ENCODE data around the gene BAAT. TPM values are rescaled to one million over a fixed set of nuclear protein-coding genes. Genes with fewer than 3 reads are reported as not detected.
A peak's percentile ranks its signal among the peaks of the same experiment; 100 is the strongest.

BAAT gene
- total and polyA plus RNA-seq, 2 of the 13 experiments (the other 11 are each of a cell fraction or from before 2014, with no cell fraction given), result 0.71 to 7.9 TPM

DNA sequence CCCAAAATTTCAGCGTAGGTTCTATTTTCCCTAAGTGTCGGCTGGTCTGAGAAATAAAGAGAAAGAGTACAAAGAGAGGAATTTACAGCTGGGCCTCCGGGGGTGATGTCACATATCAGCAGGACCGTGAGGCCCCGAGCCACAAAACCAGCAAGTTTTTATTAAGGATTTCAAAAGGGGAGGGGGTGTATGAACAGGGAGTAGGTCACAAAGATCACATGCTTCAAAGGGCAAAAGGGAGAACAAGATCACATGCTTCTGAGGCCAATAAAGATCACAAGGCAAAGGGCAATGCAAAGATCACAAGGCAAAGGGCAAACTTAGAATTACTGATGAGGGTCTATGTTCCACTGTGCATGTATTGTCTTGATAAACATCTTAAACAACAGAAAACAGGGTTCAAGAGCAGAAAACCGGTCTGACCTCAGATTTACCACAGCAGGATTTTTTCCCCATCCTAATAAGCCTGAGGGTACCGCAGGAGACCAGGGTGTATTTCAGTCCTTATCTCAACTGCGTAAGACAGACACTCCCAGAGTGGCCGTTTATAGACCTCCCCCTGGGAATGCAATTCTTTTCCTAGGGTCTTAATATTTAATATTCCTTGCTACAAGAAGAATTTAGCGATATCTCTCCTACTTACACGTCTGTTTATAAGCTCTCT lies at the start of gene BAAT (continued):
- TF ChIP-seq SALL2 (CRISPR knock-in tag; IDR thresholded peaks at IDR 0.05), result 0 out of 2 replicates have a peak, but pooled peaks have one; percentile 52
- 0 out of 2 replicates have a peak, but pooled peaks have one; percentile 22 for TF ChIP-seq TOPORS (CRISPR knock-in tag; IDR thresholded peaks at IDR 0.05)
- TF ChIP-seq ZNF777 (CRISPR knock-in tag; IDR thresholded peaks at IDR 0.05), result 0 out of 2 replicates have a peak, but pooled peaks have one; percentile 27
- TF ChIP-seq THAP11 (CRISPR knock-in tag; IDR thresholded peaks at IDR 0.05), result 0 out of 2 replicates have a peak, but pooled peaks have one; percentile 14
- TF ChIP-seq, protein P1, sequence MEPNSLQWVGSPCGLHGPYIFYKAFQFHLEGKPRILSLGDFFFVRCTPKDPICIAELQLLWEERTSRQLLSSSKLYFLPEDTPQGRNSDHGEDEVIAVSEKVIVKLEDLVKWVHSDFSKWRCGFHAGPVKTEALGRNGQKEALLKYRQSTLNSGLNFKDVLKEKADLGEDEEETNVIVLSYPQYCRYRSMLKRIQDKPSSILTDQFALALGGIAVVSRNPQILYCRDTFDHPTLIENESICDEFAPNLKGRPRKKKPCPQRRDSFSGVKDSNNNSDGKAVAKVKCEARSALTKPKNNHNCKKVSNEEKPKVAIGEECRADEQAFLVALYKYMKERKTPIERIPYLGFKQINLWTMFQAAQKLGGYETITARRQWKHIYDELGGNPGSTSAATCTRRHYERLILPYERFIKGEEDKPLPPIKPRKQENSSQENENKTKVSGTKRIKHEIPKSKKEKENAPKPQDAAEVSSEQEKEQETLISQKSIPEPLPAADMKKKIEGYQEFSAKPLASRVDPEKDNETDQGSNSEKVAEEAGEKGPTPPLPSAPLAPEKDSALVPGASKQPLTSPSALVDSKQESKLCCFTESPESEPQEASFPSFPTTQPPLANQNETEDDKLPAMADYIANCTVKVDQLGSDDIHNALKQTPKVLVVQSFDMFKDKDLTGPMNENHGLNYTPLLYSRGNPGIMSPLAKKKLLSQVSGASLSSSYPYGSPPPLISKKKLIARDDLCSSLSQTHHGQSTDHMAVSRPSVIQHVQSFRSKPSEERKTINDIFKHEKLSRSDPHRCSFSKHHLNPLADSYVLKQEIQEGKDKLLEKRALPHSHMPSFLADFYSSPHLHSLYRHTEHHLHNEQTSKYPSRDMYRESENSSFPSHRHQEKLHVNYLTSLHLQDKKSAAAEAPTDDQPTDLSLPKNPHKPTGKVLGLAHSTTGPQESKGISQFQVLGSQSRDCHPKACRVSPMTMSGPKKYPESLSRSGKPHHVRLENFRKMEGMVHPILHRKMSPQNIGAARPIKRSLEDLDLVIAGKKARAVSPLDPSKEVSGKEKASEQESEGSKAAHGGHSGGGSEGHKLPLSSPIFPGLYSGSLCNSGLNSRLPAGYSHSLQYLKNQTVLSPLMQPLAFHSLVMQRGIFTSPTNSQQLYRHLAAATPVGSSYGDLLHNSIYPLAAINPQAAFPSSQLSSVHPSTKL (CRISPR knock-in tag; IDR thresholded peaks at IDR 0.05), result peak; percentile 65
- peak; percentile 41; the same call in 1 of the 2 replicates for TF ChIP-seq ESRRA (CRISPR knock-in tag; IDR thresholded peaks at IDR 0.05; ENCODE audit: low read depth)
- TF ChIP-seq, protein P2, sequence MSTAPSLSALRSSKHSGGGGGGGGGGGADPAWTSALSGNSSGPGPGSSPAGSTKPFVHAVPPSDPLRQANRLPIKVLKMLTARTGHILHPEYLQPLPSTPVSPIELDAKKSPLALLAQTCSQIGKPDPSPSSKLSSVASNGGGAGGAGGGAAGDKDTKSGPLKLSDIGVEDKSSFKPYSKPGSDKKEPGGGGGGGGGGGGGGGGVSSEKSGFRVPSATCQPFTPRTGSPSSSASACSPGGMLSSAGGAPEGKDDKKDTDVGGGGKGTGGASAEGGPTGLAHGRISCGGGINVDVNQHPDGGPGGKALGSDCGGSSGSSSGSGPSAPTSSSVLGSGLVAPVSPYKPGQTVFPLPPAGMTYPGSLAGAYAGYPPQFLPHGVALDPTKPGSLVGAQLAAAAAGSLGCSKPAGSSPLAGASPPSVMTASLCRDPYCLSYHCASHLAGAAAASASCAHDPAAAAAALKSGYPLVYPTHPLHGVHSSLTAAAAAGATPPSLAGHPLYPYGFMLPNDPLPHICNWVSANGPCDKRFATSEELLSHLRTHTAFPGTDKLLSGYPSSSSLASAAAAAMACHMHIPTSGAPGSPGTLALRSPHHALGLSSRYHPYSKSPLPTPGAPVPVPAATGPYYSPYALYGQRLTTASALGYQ (CRISPR knock-in tag; IDR thresholded peaks at IDR 0.05), result peak; percentile 57; the same call in 1 of the 2 replicates
- TF ChIP-seq, protein P3, sequence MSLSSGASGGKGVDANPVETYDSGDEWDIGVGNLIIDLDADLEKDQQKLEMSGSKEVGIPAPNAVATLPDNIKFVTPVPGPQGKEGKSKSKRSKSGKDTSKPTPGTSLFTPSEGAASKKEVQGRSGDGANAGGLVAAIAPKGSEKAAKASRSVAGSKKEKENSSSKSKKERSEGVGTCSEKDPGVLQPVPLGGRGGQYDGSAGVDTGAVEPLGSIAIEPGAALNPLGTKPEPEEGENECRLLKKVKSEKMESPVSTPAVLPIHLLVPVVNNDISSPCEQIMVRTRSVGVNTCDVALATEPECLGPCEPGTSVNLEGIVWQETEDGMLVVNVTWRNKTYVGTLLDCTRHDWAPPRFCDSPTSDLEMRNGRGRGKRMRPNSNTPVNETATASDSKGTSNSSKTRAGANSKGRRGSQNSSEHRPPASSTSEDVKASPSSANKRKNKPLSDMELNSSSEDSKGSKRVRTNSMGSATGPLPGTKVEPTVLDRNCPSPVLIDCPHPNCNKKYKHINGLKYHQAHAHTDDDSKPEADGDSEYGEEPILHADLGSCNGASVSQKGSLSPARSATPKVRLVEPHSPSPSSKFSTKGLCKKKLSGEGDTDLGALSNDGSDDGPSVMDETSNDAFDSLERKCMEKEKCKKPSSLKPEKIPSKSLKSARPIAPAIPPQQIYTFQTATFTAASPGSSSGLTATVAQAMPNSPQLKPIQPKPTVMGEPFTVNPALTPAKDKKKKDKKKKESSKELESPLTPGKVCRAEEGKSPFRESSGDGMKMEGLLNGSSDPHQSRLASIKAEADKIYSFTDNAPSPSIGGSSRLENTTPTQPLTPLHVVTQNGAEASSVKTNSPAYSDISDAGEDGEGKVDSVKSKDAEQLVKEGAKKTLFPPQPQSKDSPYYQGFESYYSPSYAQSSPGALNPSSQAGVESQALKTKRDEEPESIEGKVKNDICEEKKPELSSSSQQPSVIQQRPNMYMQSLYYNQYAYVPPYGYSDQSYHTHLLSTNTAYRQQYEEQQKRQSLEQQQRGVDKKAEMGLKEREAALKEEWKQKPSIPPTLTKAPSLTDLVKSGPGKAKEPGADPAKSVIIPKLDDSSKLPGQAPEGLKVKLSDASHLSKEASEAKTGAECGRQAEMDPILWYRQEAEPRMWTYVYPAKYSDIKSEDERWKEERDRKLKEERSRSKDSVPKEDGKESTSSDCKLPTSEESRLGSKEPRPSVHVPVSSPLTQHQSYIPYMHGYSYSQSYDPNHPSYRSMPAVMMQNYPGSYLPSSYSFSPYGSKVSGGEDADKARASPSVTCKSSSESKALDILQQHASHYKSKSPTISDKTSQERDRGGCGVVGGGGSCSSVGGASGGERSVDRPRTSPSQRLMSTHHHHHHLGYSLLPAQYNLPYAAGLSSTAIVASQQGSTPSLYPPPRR (CRISPR knock-in tag; IDR thresholded peaks at IDR 0.05; ENCODE audit: borderline replicate concordance), result 0 out of 2 replicates have a peak, but pooled peaks have one; percentile 18
- peak; percentile 39; the same call in 1 of the 2 replicates for TF ChIP-seq ZNF331 (CRISPR knock-in tag; IDR thresholded peaks at IDR 0.05)
- TF ChIP-seq, protein P4, sequence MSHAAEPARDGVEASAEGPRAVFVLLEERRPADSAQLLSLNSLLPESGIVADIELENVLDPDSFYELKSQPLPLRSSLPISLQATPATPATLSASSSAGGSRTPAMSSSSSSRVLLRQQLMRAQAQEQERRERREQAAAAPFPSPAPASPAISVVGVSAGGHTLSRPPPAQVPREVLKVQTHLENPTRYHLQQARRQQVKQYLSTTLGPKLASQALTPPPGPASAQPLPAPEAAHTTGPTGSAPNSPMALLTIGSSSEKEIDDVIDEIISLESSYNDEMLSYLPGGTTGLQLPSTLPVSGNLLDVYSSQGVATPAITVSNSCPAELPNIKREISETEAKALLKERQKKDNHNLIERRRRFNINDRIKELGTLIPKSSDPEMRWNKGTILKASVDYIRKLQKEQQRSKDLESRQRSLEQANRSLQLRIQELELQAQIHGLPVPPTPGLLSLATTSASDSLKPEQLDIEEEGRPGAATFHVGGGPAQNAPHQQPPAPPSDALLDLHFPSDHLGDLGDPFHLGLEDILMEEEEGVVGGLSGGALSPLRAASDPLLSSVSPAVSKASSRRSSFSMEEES (CRISPR knock-in tag; IDR thresholded peaks at IDR 0.05), result peak; percentile 71
- TF ChIP-seq SETDB1 (CRISPR knock-in tag; IDR thresholded peaks at IDR 0.05; ENCODE audit: borderline replicate concordance), result 0 out of 2 replicates have a peak, but pooled peaks have one; percentile 60
- TF ChIP-seq, protein P5, sequence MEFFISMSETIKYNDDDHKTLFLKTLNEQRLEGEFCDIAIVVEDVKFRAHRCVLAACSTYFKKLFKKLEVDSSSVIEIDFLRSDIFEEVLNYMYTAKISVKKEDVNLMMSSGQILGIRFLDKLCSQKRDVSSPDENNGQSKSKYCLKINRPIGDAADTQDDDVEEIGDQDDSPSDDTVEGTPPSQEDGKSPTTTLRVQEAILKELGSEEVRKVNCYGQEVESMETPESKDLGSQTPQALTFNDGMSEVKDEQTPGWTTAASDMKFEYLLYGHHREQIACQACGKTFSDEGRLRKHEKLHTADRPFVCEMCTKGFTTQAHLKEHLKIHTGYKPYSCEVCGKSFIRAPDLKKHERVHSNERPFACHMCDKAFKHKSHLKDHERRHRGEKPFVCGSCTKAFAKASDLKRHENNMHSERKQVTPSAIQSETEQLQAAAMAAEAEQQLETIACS (CRISPR knock-in tag; IDR thresholded peaks at IDR 0.05), result 0 out of 2 replicates have a peak, but pooled peaks have one; percentile 20
- TF ChIP-seq ZFP90 (CRISPR knock-in tag; IDR thresholded peaks at IDR 0.05; ENCODE audit: borderline replicate concordance), result 0 out of 2 replicates have a peak, but pooled peaks have one; percentile 56

Measured in HepG2 (cell line).